ENCODE results near the gene LSM2. TPM values are rescaled to one million over a fixed set of nuclear protein-coding genes. Genes with fewer than 3 reads are reported as not detected.
A peak's percentile ranks its signal among the peaks of the same experiment; 100 is the strongest.

The LSM2 gene
- total and polyA plus RNA-seq, 2 donors (not counting 1 experiment from before 2014, with no cell fraction given): 52.4 to 57.4 TPM

DNA sequence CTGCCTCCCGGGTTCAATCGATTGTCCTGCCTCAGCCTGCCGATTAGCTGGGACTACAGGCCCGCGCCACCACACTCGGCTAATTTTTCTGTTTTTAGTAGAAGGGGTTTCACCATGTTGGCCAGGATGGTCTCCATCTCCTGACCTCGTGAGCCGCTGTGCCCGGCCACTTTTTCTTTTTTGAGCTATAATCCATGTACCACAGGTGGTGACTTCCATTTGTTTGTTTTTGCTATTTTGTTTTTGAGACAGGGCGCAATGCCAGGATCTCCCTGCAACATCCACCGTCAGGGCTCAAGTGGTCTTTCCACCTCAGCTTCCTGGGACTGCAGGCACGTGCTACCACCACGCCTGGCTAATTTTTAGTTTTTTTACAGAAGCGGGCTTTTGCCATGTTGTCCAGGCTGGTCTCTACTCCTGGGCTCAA lies 29.3 kb upstream of the LSM2 start:
- ChIA-PET POLR2A (interaction anchor here (0.6 to 2.1 kb wide), 6 partner anchors 9 to 256 kb away, joined by 3 to 15 read pairs (median 6); partner anchors contain the start of gene NEU1), CTCF (interaction anchor here (0.7 to 2.4 kb wide), 6 partner anchors 27 to 285 kb away, joined by 3 to 6 read pairs (median 3); partner anchors contain the start of genes EHMT2 and NEU1)
- 32% methylated on average over 12 of the region's 14 CpGs for WGBS (ENCODE audit: insufficient coverage)
- Histone ChIP-seq H3K79me2 (ENCODE audit: control insufficient read depth, insufficient read depth, low read length) (peaks cover 46% of the 10 kb centered on the region), H3K9me3 (ENCODE audit: control extremely low read depth in 1 of 3, control insufficient read depth in 2 of 3, insufficient read depth in 1 of 3, low read length in 2 of 3) (no peaks in the 10 kb centered on the region), H3K9ac (ENCODE audit: low read length) (peak overlapping the region; percentile 90), H3K36me3 (replicated peaks in 1 of 2; ENCODE audit: control extremely low read depth in 1 of 2, control insufficient read depth in 1 of 2, extremely low read depth in 1 of 2, insufficient read depth in 2 of 2, low read length in 1 of 2) (peaks cover 4 to 42% of the 10 kb centered on the region in 2 experiments), H3K4me3 (ENCODE audit: control extremely low read depth in 1 of 5, extremely low read depth in 1 of 5, insufficient read depth in 1 of 5, low read depth in 2 of 5, low read length in 4 of 5) (peak overlapping the region; percentile 34 to 95 (median 90)), H2AFZ (ENCODE audit: insufficient read depth, low read depth, low read length, poor library complexity, severe bottlenecking) (peak overlapping the region; percentile 90), H3K27me3 (replicated peaks in 1 of 4; ENCODE audit: control extremely low read depth in 1 of 4, control insufficient read depth in 3 of 4, insufficient read depth in 4 of 4, low read length in 3 of 4) (no peaks in the 10 kb centered on the region), H3K4me1 (ENCODE audit: control insufficient read depth in 2 of 2, insufficient read depth in 2 of 2, low read length in 2 of 2) (peaks cover 38 to 62% of the 10 kb centered on the region in 2 donors), H3K27ac (ENCODE audit: low read length in 2 of 2) (peak overlapping the region; percentile 51 to 98), H3K4me2 (replicated peaks; ENCODE audit: low read depth, low read length, poor library complexity, severe bottlenecking) (peak overlapping the region; percentile 73), H4K20me1 (ENCODE audit: control insufficient read depth, insufficient read depth, low read length, poor library complexity, severe bottlenecking) (peaks cover 13% of the 10 kb centered on the region)
- no peaks in the 10 kb centered on the region for H3K9me3 Mint-ChIP-seq (ENCODE audit: insufficient read depth)
- H3K4me3 Mint-ChIP-seq: peak overlapping the region; percentile 87
- no peak for ATAC-seq (ENCODE audit: low read depth)
- peak overlapping the region; percentile 95 for H3K27ac Mint-ChIP-seq
- intact Hi-C loops (cut with micrococcal nuclease): loop anchor here (10.0 kb wide), 1 partner anchor 139 kb away; the partner anchor contains the start of gene DXO
- peak; percentile 39 for DNase-seq
- no peak for TF ChIP-seq EZH2 (IDR thresholded peaks at IDR 0.05; ENCODE audit: borderline replicate concordance, insufficient read depth, low read depth, low read length, poor library complexity, severe bottlenecking)
- TF ChIP-seq CTCF (IDR thresholded peaks at IDR 0.05): no peak
- peaks cover 45% of the 10 kb centered on the region for H3K4me1 Mint-ChIP-seq
- H3K27me3 Mint-ChIP-seq: no peaks in the 10 kb centered on the region
